ENCODE data around the gene NINL. TPM values are rescaled to one million over a fixed set of nuclear protein-coding genes. Genes with fewer than 3 reads are reported as not detected.

NINL gene
- polyA plus RNA-seq, 4 donors: 1.1 to 30.8 (median 5.5) TPM

DNA sequence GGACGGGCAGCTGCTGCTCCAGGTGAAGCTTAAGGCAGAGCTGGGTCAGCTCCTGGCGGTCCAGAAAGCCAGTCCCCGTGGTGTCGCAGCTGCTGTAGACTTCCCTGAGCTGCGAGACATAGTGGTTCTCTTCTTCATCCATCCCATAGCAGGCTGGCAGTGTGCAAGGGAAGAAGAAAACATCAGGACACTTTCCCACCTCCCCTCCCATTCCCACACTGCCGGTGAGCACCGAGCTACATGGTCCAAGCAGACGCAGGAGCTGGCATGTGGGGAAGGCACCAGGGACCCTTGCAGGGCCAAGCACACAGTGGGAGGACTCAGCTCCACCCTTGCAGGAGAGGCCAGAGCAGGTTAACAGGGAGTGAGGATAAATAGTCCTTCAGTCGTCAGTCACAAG lies 58.9 kb downstream of the NINL start:
- Histone ChIP-seq H3K4me3 (ENCODE audit: low read depth in 1 of 3, low read length in 3 of 3) (no peak overlapping the region), H3K36me3 (ENCODE audit: control insufficient read depth in 3 of 3, insufficient read depth in 2 of 3, low read depth in 1 of 3, low read length in 3 of 3) (peaks cover 0 to 19% (median 0%) of the 10 kb centered on the region in 3 donors), H3K27me3 (ENCODE audit: control insufficient read depth in 3 of 3, insufficient read depth in 3 of 3, low read length in 3 of 3) (no peaks in the 10 kb centered on the region), H3K9me3 (ENCODE audit: control insufficient read depth in 2 of 2, insufficient read depth in 1 of 2, low read depth in 1 of 2, low read length in 1 of 2) (peaks cover 0 to under 1% of the 10 kb centered on the region in 2 donors), H3K27ac (ENCODE audit: low read depth in 1 of 3, low read length in 2 of 3) (peak overlapping the region in 1 of 3 donors; percentile 58), H3K4me1 (ENCODE audit: control insufficient read depth in 3 of 3, insufficient read depth in 2 of 3, low read depth in 1 of 3, low read length in 2 of 3) (peaks cover 0 to 10% (median 0%) of the 10 kb centered on the region in 3 donors)
- WGBS, 3 donors: 91 to 93% (median 93%) methylated on average over 9 of the region's 9 CpGs
- DNase-seq (no peak), FAIRE-seq (no peak)

DNA sequence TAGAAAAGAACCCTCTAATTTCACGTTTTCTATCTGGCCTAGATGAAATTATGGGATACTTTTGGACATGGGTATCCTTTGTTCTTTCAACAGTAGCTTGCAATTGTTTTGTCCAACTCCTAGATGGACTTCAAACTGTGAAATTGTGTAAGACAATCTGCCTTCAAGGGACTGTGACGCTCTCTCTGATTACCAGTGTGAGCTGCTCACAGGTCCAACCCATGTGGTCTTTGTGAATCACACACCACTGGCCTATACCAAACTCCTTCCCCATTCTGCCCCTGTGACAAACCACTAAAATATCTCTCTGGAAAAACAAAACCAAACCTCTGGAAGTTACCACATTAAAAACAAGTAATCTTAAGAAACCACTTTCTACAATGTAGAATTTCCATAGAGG lies 59.5 kb downstream of the NINL start:
- Histone ChIP-seq H3K27ac (ENCODE audit: low read depth in 1 of 3, low read length in 2 of 3) (peak overlapping the region in 1 of 3 donors; percentile 58), H3K4me3 (ENCODE audit: low read depth in 1 of 3, low read length in 3 of 3) (no peak overlapping the region), H3K36me3 (ENCODE audit: control insufficient read depth in 3 of 3, insufficient read depth in 2 of 3, low read depth in 1 of 3, low read length in 3 of 3) (peaks cover 0 to 19% (median 0%) of the 10 kb centered on the region in 3 donors), H3K4me1 (ENCODE audit: control insufficient read depth in 3 of 3, insufficient read depth in 2 of 3, low read depth in 1 of 3, low read length in 2 of 3) (peaks cover 0 to 10% (median 0%) of the 10 kb centered on the region in 3 donors), H3K9me3 (ENCODE audit: control insufficient read depth in 2 of 2, insufficient read depth in 1 of 2, low read depth in 1 of 2, low read length in 1 of 2) (peaks cover 0 to 2% of the 10 kb centered on the region in 2 donors), H3K27me3 (ENCODE audit: control insufficient read depth in 3 of 3, insufficient read depth in 3 of 3, low read length in 3 of 3) (no peaks in the 10 kb centered on the region)
- DNase-seq (peak in 1 of 2 donors; percentile 84), FAIRE-seq (no peak)
- WGBS, 3 donors: 57 to 70% (median 69%) methylated on average over 2 of the region's 2 CpGs

DNA sequence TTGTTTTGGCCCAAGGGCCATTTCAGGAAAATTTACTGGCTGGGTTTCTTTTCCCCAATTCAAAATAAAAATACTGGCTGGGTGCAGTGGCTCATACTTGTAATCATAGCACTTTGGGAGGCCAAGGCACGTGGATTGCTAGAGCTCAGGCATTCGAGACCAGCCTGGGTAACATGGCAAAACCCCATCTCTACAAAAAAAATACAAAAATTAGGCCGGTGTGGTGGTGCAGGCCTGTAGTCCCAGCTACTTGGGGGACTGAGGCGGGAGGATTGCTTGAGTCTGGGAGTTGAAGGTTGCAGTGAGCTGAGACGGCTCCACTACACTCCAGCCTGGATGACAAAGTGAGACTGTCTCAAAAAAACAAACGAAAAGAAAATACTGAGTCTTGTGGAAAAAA lies 60.0 kb downstream of the NINL start:
- 84 to 95% (median 88%) methylated on average over 6 of the region's 6 CpGs for WGBS, 3 donors
- H3K4me1 ChIP-seq (ENCODE audit: control insufficient read depth in 3 of 3, insufficient read depth in 2 of 3, low read depth in 1 of 3, low read length in 2 of 3): peaks cover 0 to 10% (median 0%) of the 10 kb centered on the region in 3 donors
- peak overlapping the region in 1 of 3 donors; percentile 58 for H3K27ac ChIP-seq (ENCODE audit: low read depth in 1 of 3, low read length in 2 of 3)
- H3K36me3 ChIP-seq (ENCODE audit: control insufficient read depth in 3 of 3, insufficient read depth in 2 of 3, low read depth in 1 of 3, low read length in 3 of 3): peaks cover 0 to 19% (median 0%) of the 10 kb centered on the region in 3 donors
- peaks cover 0 to 3% of the 10 kb centered on the region in 2 donors for H3K9me3 ChIP-seq (ENCODE audit: control insufficient read depth in 2 of 2, insufficient read depth in 1 of 2, low read depth in 1 of 2, low read length in 1 of 2)
- H3K27me3 ChIP-seq (ENCODE audit: control insufficient read depth in 3 of 3, insufficient read depth in 3 of 3, low read length in 3 of 3): no peaks in the 10 kb centered on the region
- no peak overlapping the region for H3K4me3 ChIP-seq (ENCODE audit: low read depth in 1 of 3, low read length in 3 of 3)
- DNase-seq: no peak
- FAIRE-seq: no peak

DNA sequence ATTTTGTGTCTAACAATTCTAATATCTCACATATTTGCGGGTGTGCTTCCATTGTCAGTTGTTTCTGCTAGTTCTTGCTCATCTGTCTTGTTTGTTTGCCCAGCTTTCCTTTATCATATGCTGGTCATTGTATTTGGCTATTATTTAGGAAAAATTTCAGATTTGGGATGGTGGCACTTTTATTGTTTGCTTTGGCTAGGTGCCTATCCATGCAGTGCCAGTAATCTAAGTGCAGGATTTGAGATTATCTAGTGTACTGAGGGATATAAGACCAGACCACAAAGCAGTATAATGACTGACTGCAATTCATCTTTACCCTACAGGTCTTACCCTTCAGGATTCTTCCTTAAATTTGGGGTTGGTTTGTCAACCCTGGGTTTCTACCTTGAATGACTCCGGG lies 63.9 kb downstream of the NINL start:
- WGBS, 3 donors: 86 to 97% (median 92%) methylated on average over 2 of the region's 2 CpGs
- no peak for DNase-seq
- H3K36me3 ChIP-seq (ENCODE audit: control insufficient read depth in 3 of 3, insufficient read depth in 2 of 3, low read depth in 1 of 3, low read length in 3 of 3): peaks cover 0 to 28% (median 0%) of the 10 kb centered on the region in 3 donors
- no peak overlapping the region for H3K27ac ChIP-seq (ENCODE audit: low read depth in 1 of 3, low read length in 2 of 3)
- no peak overlapping the region for H3K4me3 ChIP-seq (ENCODE audit: low read depth in 1 of 3, low read length in 3 of 3)
- no peak for FAIRE-seq
- no peaks in the 10 kb centered on the region for H3K27me3 ChIP-seq (ENCODE audit: control insufficient read depth in 3 of 3, insufficient read depth in 3 of 3, low read length in 3 of 3)
- peaks cover 0 to 12% of the 10 kb centered on the region in 2 donors for H3K9me3 ChIP-seq (ENCODE audit: control insufficient read depth in 2 of 2, insufficient read depth in 1 of 2, low read depth in 1 of 2, low read length in 1 of 2)
- peaks cover 0 to 9% (median 0%) of the 10 kb centered on the region in 3 donors for H3K4me1 ChIP-seq (ENCODE audit: control insufficient read depth in 3 of 3, insufficient read depth in 2 of 3, low read depth in 1 of 3, low read length in 2 of 3)

DNA sequence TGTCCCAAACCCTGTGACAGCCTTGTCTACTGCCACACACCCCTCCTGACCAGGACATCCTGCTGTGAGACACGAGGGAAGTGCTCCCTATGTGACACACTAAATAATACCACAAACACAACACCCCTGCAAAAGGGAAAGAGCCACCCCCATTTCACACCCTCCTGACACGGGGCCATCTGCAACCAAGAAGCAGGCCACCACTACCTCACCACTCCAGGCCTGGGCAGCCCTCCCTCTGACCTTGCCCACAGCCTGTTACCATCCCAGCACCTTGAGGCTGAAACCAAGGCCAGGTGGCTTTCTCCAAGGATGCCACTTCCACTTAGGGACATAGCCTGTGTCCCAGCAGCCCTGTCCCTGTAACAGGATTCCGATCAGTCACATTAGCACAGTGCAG lies 68.2 kb downstream of the NINL start:
- DNase-seq: no peak
- Histone ChIP-seq H3K36me3 (ENCODE audit: control insufficient read depth in 3 of 3, insufficient read depth in 2 of 3, low read depth in 1 of 3, low read length in 3 of 3) (peaks cover 0 to 32% (median 0%) of the 10 kb centered on the region in 3 donors), H3K9me3 (ENCODE audit: control insufficient read depth in 2 of 2, insufficient read depth in 1 of 2, low read depth in 1 of 2, low read length in 1 of 2) (peaks cover 2 to 39% of the 10 kb centered on the region in 2 donors), H3K4me3 (ENCODE audit: low read depth in 1 of 3, low read length in 3 of 3) (no peak overlapping the region), H3K27ac (ENCODE audit: low read depth in 1 of 3, low read length in 2 of 3) (no peak overlapping the region), H3K4me1 (ENCODE audit: control insufficient read depth in 3 of 3, insufficient read depth in 2 of 3, low read depth in 1 of 3, low read length in 2 of 3) (no peaks in the 10 kb centered on the region), H3K27me3 (ENCODE audit: control insufficient read depth in 3 of 3, insufficient read depth in 3 of 3, low read length in 3 of 3) (no peaks in the 10 kb centered on the region)
- 79 to 94% (median 82%) methylated on average over 3 of the region's 3 CpGs for WGBS, 3 donors
- no peak for FAIRE-seq

DNA sequence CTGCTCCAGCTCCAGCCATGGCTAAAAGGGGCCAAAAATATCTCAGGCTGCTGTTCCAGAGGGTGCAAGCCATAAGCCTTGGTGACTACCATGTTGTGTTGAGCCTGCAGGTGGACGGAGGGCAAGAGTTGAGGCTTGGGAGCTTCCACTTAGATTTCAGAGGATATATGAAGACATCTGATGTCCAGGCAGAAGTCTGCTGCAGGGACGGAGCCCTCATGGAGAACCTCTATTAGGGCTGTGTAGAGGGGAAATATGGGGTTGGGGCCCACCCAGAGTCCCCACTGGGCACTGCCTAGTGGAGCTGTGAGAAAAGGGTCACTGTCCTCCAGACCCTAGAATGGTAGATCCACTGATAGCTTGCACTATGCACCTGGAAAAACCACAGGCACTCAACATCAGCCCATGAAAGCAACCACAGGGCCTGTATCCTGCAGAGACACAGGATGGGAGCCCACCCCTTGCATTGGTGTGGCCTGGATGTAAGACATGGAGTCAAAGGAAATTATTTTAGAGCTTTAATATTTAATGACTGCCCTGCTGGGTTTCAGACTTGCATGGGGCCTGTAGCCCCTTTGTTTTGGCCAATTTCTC lies 70.5 kb downstream of the NINL start:
- Histone ChIP-seq H3K27ac (ENCODE audit: low read depth in 1 of 3, low read length in 2 of 3) (no peak overlapping the region), H3K36me3 (ENCODE audit: control insufficient read depth in 3 of 3, insufficient read depth in 2 of 3, low read depth in 1 of 3, low read length in 3 of 3) (peaks cover 0 to 52% (median 0%) of the 10 kb centered on the region in 3 donors), H3K9me3 (ENCODE audit: control insufficient read depth in 2 of 2, insufficient read depth in 1 of 2, low read depth in 1 of 2, low read length in 1 of 2) (peaks cover 2 to 35% of the 10 kb centered on the region in 2 donors), H3K4me1 (ENCODE audit: control insufficient read depth in 3 of 3, insufficient read depth in 2 of 3, low read depth in 1 of 3, low read length in 2 of 3) (no peaks in the 10 kb centered on the region), H3K4me3 (ENCODE audit: low read depth in 1 of 3, low read length in 3 of 3) (no peak overlapping the region), H3K27me3 (ENCODE audit: control insufficient read depth in 3 of 3, insufficient read depth in 3 of 3, low read length in 3 of 3) (no peaks in the 10 kb centered on the region)
- DNase-seq (no peak), FAIRE-seq (no peak)
- 97 to 100% (median 97%) methylated on average over 2 of the region's 2 CpGs for WGBS, 3 donors

DNA sequence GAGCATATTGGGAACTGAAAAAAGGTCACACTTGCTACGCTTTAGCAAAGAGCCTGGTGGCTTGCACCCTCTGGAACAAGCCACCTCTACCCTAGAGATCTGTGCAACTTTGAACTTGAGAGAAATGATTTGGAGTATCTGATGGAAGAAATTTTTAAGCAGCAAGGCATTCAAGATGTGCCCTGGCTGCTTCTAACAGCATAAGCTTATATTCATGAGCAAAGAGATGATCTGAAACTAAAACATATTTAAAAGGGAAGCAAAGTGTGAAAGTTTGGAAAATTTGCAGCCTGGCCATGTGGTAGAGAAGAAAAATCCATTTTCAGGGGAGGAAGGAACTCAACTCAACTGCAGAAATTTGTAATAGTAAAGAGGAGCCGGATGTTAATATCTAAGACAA lies 71.1 kb downstream of the NINL start:
- Histone ChIP-seq H3K27ac (ENCODE audit: low read depth in 1 of 3, low read length in 2 of 3) (no peak overlapping the region), H3K4me1 (ENCODE audit: control insufficient read depth in 3 of 3, insufficient read depth in 2 of 3, low read depth in 1 of 3, low read length in 2 of 3) (peaks cover 0 to under 1% (median 0%) of the 10 kb centered on the region in 3 donors), H3K36me3 (ENCODE audit: control insufficient read depth in 3 of 3, insufficient read depth in 2 of 3, low read depth in 1 of 3, low read length in 3 of 3) (peaks cover 0 to 57% (median 0%) of the 10 kb centered on the region in 3 donors), H3K27me3 (ENCODE audit: control insufficient read depth in 3 of 3, insufficient read depth in 3 of 3, low read length in 3 of 3) (no peaks in the 10 kb centered on the region), H3K4me3 (ENCODE audit: low read depth in 1 of 3, low read length in 3 of 3) (no peak overlapping the region), H3K9me3 (ENCODE audit: control insufficient read depth in 2 of 2, insufficient read depth in 1 of 2, low read depth in 1 of 2, low read length in 1 of 2) (peaks cover 2 to 35% of the 10 kb centered on the region in 2 donors)
- whole genome bisulfite sequencing, 3 donors: 92 to 96% (median 95%) methylated on average over 2 of the region's 2 CpGs
- FAIRE-seq (no peak), DNase-seq (no peak)

DNA sequence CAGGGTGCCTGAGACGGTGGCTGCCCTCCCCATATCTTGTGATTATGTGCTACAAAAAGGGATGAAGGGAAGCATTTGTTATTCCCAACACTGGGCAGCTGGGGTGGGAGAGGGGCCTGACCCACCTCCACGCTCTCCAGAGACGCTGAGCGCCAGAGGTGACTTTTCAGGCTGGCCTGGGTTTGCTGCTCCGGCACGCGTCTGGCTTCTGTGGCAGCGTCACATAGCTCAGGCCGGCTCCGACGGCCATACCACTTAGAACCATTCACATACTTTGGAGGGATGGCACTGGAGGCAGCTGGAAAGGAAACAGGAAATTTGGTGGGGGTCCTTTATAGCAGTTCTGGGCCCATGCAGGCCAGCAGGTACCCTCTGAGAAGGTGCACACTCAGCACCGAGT lies 72.6 kb downstream of the NINL start:
- Histone ChIP-seq H3K4me1 (ENCODE audit: control insufficient read depth in 3 of 3, insufficient read depth in 2 of 3, low read depth in 1 of 3, low read length in 2 of 3) (peaks cover 0 to 14% (median 0%) of the 10 kb centered on the region in 3 donors), H3K9me3 (ENCODE audit: control insufficient read depth in 2 of 2, insufficient read depth in 1 of 2, low read depth in 1 of 2, low read length in 1 of 2) (peaks cover 2 to 35% of the 10 kb centered on the region in 2 donors), H3K27ac (ENCODE audit: low read depth in 1 of 3, low read length in 2 of 3) (no peak overlapping the region), H3K27me3 (ENCODE audit: control insufficient read depth in 3 of 3, insufficient read depth in 3 of 3, low read length in 3 of 3) (no peaks in the 10 kb centered on the region), H3K4me3 (ENCODE audit: low read depth in 1 of 3, low read length in 3 of 3) (no peak overlapping the region), H3K36me3 (ENCODE audit: control insufficient read depth in 3 of 3, insufficient read depth in 2 of 3, low read depth in 1 of 3, low read length in 3 of 3) (peaks cover 0 to 64% (median 0%) of the 10 kb centered on the region in 3 donors)
- 94 to 98% (median 96%) methylated on average over 12 of the region's 12 CpGs for WGBS, 3 donors
- no peak for DNase-seq
- FAIRE-seq: no peak

Data from small intestine (tissue), 7 donors.